Suprapubic skin (tissue), 4 donors: ENCODE data around the gene SNRNP40.

Source experiments
- POLR2A ChIP-seq, 2 donors: fragments of 450-650 bp; IDR thresholded peaks; one replicate each; pipeline ENCODE4 v1.6.1; 2017; ENCODE audit warnings: antibody characterized with exemption in 2 of 2, mild to moderate bottlenecking in 2 of 2, moderate library complexity in 2 of 2
- POLR2AphosphoS5 ChIP-seq, 3 donors: sonication (generic); formaldehyde crosslinking; IDR thresholded peaks; one replicate each; pipeline ENCODE4 v1.6.1; 2017; ENCODE audit warnings: antibody characterized with exemption in 3 of 3

DNA sequence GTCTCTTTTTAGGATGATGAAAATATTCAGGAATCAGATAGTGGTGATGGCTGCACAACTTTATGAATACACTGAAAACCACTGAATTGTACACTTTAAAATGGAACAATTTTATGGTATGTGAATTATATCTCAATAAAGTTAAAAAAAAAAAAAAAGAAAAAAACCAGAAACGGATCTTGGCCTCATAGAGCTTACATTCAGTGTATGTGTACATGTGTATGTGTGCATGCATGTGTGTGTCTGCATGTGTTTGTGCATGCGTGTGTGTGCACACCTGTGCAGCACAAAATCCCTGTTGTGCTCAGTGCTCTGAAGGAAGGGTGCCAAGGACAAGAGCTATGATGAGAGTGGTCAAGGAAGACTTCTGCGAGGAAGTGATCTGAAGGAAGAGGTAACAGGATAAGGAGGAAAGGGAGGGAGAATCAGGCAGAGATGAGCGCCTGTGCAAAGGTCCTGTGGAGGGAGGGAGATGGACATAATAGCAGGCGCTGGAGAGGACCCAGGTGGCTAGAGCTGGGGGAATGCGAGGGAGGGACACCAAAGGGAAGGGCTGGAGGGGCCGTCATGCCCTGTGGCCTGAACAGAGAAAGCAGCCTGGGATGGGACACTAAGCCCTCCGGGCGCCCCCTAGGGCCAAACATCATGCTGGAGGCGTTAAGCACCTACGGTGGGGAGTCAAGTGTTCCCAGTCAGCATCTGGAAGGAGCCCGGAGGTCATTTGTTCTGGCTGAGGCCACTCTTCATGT is 82.1 kb downstream of the SNRNP40 start:
- TF ChIP-seq POLR2AphosphoS5 (IDR thresholded peaks at IDR 0.05) (no peak), POLR2A (IDR thresholded peaks at IDR 0.05) (no peak)
